Caco-2 (cell line): Measurements from ENCODE around the gene ARHGAP5. TPM values are rescaled to one million over a fixed set of nuclear protein-coding genes. Genes with fewer than 3 reads are reported as not detected.
A peak's percentile ranks its signal among the peaks of the same experiment; 100 is the strongest.

Experiments used
- Bru-seq: library from RNA; stranded (reverse); fragments of 400-500 nt; gene quantifications from one replicate; lab custom pipeline; 2021; lab: Mats Ljungman, UMichigan
- BruChase-seq, 2 experiments: library from RNA; stranded (reverse); fragments of 400-500 nt; gene quantifications; one replicate each; lab custom pipeline; 2021; lab: Mats Ljungman, UMichigan
- BruUV-seq: library from RNA; stranded (reverse); fragments of 400-500 nt; replicated peaks from 2 replicates; lab custom pipeline; 2021; lab: Mats Ljungman, UMichigan
- CTCF ChIA-PET: fragments of 300-600 bp; sonication (Branson Sonifier 250); formaldehyde crosslinking; loops from one replicate; lab custom pipeline; 2022; ENCODE audit warnings: antibody characterized with exemption; lab: Charles Lee
- POLR2A ChIA-PET: fragments of 300-600 bp; sonication (Branson Sonifier 250); formaldehyde crosslinking; loops from one replicate; lab custom pipeline; 2022; ENCODE audit warnings: antibody characterized with exemption; lab: Charles Lee
- DNase-seq, 2 experiments: peaks; one replicate each; pipeline versions ENCODE4 v3.0.0 to v3.0.0-alpha.2; 2020 to 2022
- H3K27me3 ChIP-seq: replicated peaks from 2 replicates; pipeline ENCODE4 v1.6.0; 2011; ENCODE audit warnings: low read length; ENCODE audit not compliant: control insufficient read depth, insufficient read depth
- H3K36me3 ChIP-seq: 2 replicates; pipeline ENCODE4 v1.5.1; 2011; ENCODE audit warnings: low read length; ENCODE audit not compliant: control insufficient read depth, insufficient read depth
- H3K4me1 ChIP-seq: fragments of 250-450 bp; sonication (Bioruptor Pico); 2 replicates; pipeline ENCODE4 v1.5.1; 2020; ENCODE audit warnings: mild to moderate bottlenecking
- H3K4me3 ChIP-seq: 2 replicates; pipeline ENCODE4 v1.5.1; 2011; ENCODE audit warnings: low read depth, mild to moderate bottlenecking, control low read depth, low read length
- H3K9me3 ChIP-seq: fragments of 250-450 bp; sonication (Bioruptor Pico); 2 replicates; pipeline ENCODE4 v1.5.1; 2020; ENCODE audit warnings: mild to moderate bottlenecking, moderate library complexity
- H3K27ac Mint-ChIP-seq: one replicate; pipeline ENCODE4 v1.8.0; 2022; ENCODE audit warnings: mixed read lengths; ENCODE audit not compliant: unreplicated experiment
- H3K27me3 Mint-ChIP-seq: one replicate; pipeline ENCODE4 v1.8.0; 2022; ENCODE audit warnings: mixed read lengths; ENCODE audit not compliant: insufficient read depth, unreplicated experiment
- H3K36me3 Mint-ChIP-seq: one replicate; pipeline ENCODE4 v1.8.0; 2022; ENCODE audit warnings: mild to moderate bottlenecking, mixed read lengths; ENCODE audit not compliant: insufficient read depth, unreplicated experiment
- H3K4me1 Mint-ChIP-seq: one replicate; pipeline ENCODE4 v1.8.0; 2022; ENCODE audit warnings: low read depth, mixed read lengths; ENCODE audit not compliant: unreplicated experiment
- H3K4me3 Mint-ChIP-seq: one replicate; pipeline ENCODE4 v1.8.0; 2022; ENCODE audit warnings: mild to moderate bottlenecking, moderate library complexity, mixed read lengths; ENCODE audit not compliant: unreplicated experiment
- H3K9me3 Mint-ChIP-seq: one replicate; pipeline ENCODE4 v1.8.0; 2022; ENCODE audit warnings: mixed read lengths; ENCODE audit not compliant: unreplicated experiment
- CTCF ChIP-seq, 2 experiments: fragments of 200-600 bp in 1 of 2; IDR thresholded peaks; 1 replicate in 1 of 2; 2 replicates in 1 of 2; pipeline versions ENCODE4 v1.5.1 to v1.8.0; 2011 to 2022; ENCODE audit warnings: antibody characterized with exemption in 1 of 2, control low read depth in 1 of 2, inconsistent platforms in 1 of 2, low read depth in 1 of 2, low read length in 1 of 2, mild to moderate bottlenecking in 1 of 2, moderate library complexity in 1 of 2; ENCODE audit not compliant: insufficient read depth in 1 of 2, severe bottlenecking in 1 of 2, unreplicated experiment in 1 of 2
- intact Hi-C: fragments of 100-400 bp; cut with micrococcal nuclease; formaldehyde crosslinking; loops from one replicate; pipeline ENCODE4 v1.10.0; 2022; ENCODE audit not compliant: unreplicated experiment
- long read RNA-seq: library from polyadenylated mRNA; stranded (forward); transcript quantifications from one replicate; pipeline ENCODE4 v2.0.0, GENCODE V29; 2022
- total RNA-seq: library from RNA; stranded (reverse); gene quantifications from 2 replicates; pipeline ENCODE4 v1.2.3, GENCODE V29; 2022

Gene ARHGAP5
- total RNA-seq (146 and 165 TPM in 2 replicates), Bru-seq, nascent RNA (percentile 97 among the genes with signal in this experiment), BruChase-seq, experiment 1, labeled RNA remaining after a 2-hour chase (percentile 98 among the genes with signal in this experiment), BruChase-seq, experiment 2, labeled RNA remaining after a 6-hour chase (percentile 97 among the genes with signal in this experiment)
- long read RNA-seq, full-length matches to known transcripts = 13 of 38 reads
- long read RNA-seq, partial matches to known transcripts = 7 of 38 reads
- long read RNA-seq, other reads (novel, unspliced or antisense) = 18 of 38 reads

GRCh38 chr14:32077081-32078022 is at the start of gene ARHGAP5:
TSS of gene ARHGAP5 (plus strand) at chr14:32077304. CDS start at chr14:32090670, 13,366 bp downstream.
- intact Hi-C loops = loop anchor here (1.0 kb wide), 1 partner anchor 10 kb away; no protein-coding TSS in a partner anchor
- peaks cover 42% of the 10 kb centered on the region for H3K4me1 ChIP-seq
- H3K27me3 Mint-ChIP-seq = no peaks in the 10 kb centered on the region
- no peaks in the 10 kb centered on the region for H3K9me3 ChIP-seq
- no peaks in the 10 kb centered on the region for H3K27me3 ChIP-seq
- peak within 1 kb of the TSS; percentile 77 for H3K27ac Mint-ChIP-seq
- H3K36me3 Mint-ChIP-seq = peaks cover 17% of the 10 kb centered on the region
- POLR2A ChIA-PET = interaction anchor here (0.7 to 1.8 kb wide), 6 partner anchors 8 to 657 kb away, joined by 3 to 13 read pairs (median 7); partner anchors contain the start of genes HEATR5A and RNU6-8
- peaks cover 27% of the 10 kb centered on the region for H3K4me1 Mint-ChIP-seq
- peak within 1 kb of the TSS; percentile 87 for H3K4me3 Mint-ChIP-seq
- H3K4me3 ChIP-seq = peak within 1 kb of the TSS; percentile 72
- CTCF ChIA-PET = interaction anchor here (0.5 to 1.0 kb wide), 5 partner anchors 18 to 436 kb away, joined by 3 to 5 read pairs (median 3); no protein-coding TSS in a partner anchor
- no peak for TF ChIP-seq CTCF (IDR thresholded peaks at IDR 0.05; ENCODE audit: insufficient read depth in 1 of 2, low read depth in 1 of 2, low read length in 1 of 2, severe bottlenecking in 1 of 2, unreplicated experiment in 1 of 2)
- BruUV-seq = no TSS peak
- no peaks in the 10 kb centered on the region for H3K9me3 Mint-ChIP-seq
- no peaks in the 10 kb centered on the region for H3K36me3 ChIP-seq
- peak in 1 of 2 experiments; percentile 69 for DNase-seq

GRCh38 chr14:32028599-32028998 is 48.5 kb upstream of the ARHGAP5 start:
- Histone ChIP-seq H3K4me1 (no peaks in the 10 kb centered on the region), H3K4me3 (no peak overlapping the region), H3K36me3 (no peaks in the 10 kb centered on the region), H3K9me3 (no peaks in the 10 kb centered on the region), H3K27me3 (no peaks in the 10 kb centered on the region; the same call in 1 of the 2 replicates)
- no TSS peak for BruUV-seq
- POLR2A ChIA-PET = no interaction called here
- Mint-ChIP-seq H3K9me3 (peaks cover 6% of the 10 kb centered on the region), H3K4me3 (no peak overlapping the region), H3K27me3 (no peaks in the 10 kb centered on the region), H3K27ac (no peak overlapping the region), H3K4me1 (no peaks in the 10 kb centered on the region), H3K36me3 (no peaks in the 10 kb centered on the region)
- CTCF ChIA-PET = no interaction called here
- intact Hi-C loops = no loop called here
- no peak for TF ChIP-seq CTCF (IDR thresholded peaks at IDR 0.05; ENCODE audit: insufficient read depth in 1 of 2, low read depth in 1 of 2, low read length in 1 of 2, severe bottlenecking in 1 of 2, unreplicated experiment in 1 of 2)
- DNase-seq = no peak

GRCh38 chr14:32033543-32033942 is 43.6 kb upstream of the ARHGAP5 start:
- Histone ChIP-seq H3K4me3 (no peak overlapping the region), H3K27me3 (no peaks in the 10 kb centered on the region), H3K4me1 (no peaks in the 10 kb centered on the region), H3K36me3 (no peaks in the 10 kb centered on the region), H3K9me3 (no peaks in the 10 kb centered on the region)
- TF ChIP-seq CTCF (IDR thresholded peaks at IDR 0.05; ENCODE audit: insufficient read depth in 1 of 2, low read depth in 1 of 2, low read length in 1 of 2, severe bottlenecking in 1 of 2, unreplicated experiment in 1 of 2) = no peak
- no peaks in the 10 kb centered on the region for H3K9me3 Mint-ChIP-seq
- no peaks in the 10 kb centered on the region for H3K36me3 Mint-ChIP-seq
- H3K4me1 Mint-ChIP-seq = no peaks in the 10 kb centered on the region
- BruUV-seq = no TSS peak
- H3K27ac Mint-ChIP-seq = no peak overlapping the region
- CTCF ChIA-PET = no interaction called here
- no peak overlapping the region for H3K4me3 Mint-ChIP-seq
- no peaks in the 10 kb centered on the region for H3K27me3 Mint-ChIP-seq
- no peak for DNase-seq
- intact Hi-C loops = no loop called here
- POLR2A ChIA-PET = no interaction called here
